HepG2 (cell line): Measurements from ENCODE around the gene HSP90AB1. TPM values are rescaled to one million over a fixed set of nuclear protein-coding genes. Genes with fewer than 3 reads are reported as not detected.

Source experiments
- FOXP1 ChIP-seq, 2 experiments: fragments of 450-650 bp in 1 of 2; IDR thresholded peaks; 2 replicates each; pipeline ENCODE4 v1.6.1; 2017 to 2018; ENCODE audit warnings: antibody characterized with exemption in 1 of 2
- NFYB ChIP-seq: sonication (generic); formaldehyde crosslinking; IDR thresholded peaks from 2 replicates; pipeline ENCODE4 v1.4.0; 2020; ENCODE audit warnings: missing genetic modification reagents
- POGZ ChIP-seq: sonication (generic); formaldehyde crosslinking; IDR thresholded peaks from 2 replicates; pipeline ENCODE4 v1.4.0; 2020; ENCODE audit warnings: mild to moderate bottlenecking, missing genetic modification reagents
- SUZ12 ChIP-seq: fragments of 150-350 bp; IDR thresholded peaks from 2 replicates; pipeline ENCODE4 v1.6.1; 2014; ENCODE audit warnings: low read depth, low read length
- TCF12 ChIP-seq, 2 experiments: fragments of 450-650 bp in 1 of 2; sonication (generic) in 1 of 2; formaldehyde crosslinking in 1 of 2; IDR thresholded peaks; 2 replicates each; pipeline versions ENCODE4 v1.6.1 to v1.8.0; 2017 to 2022; ENCODE audit warnings: antibody characterized with exemption in 1 of 2, mild to moderate bottlenecking in 1 of 2, missing genetic modification reagents in 1 of 2, moderate library complexity in 1 of 2
- TMF1 ChIP-seq: sonication (generic); formaldehyde crosslinking; IDR thresholded peaks from 2 replicates; pipeline ENCODE4 v1.8.1; 2022; ENCODE audit warnings: low read depth, missing genetic modification reagents
- ZFP37 ChIP-seq: sonication (generic); formaldehyde crosslinking; IDR thresholded peaks from 2 replicates; pipeline ENCODE4 v1.4.0; 2020; ENCODE audit warnings: missing genetic modification reagents, borderline replicate concordance
- ZNF101 ChIP-seq: sonication (generic); formaldehyde crosslinking; IDR thresholded peaks from 2 replicates; pipeline ENCODE4 v1.4.0; 2020; ENCODE audit warnings: mild to moderate bottlenecking, low read depth, missing genetic modification reagents, borderline replicate concordance
- ZNF225 ChIP-seq: sonication (generic); formaldehyde crosslinking; IDR thresholded peaks from 2 replicates; pipeline ENCODE4 v1.4.0; 2020; ENCODE audit warnings: mild to moderate bottlenecking, missing genetic modification reagents
- ZNF331 ChIP-seq: sonication (generic); formaldehyde crosslinking; IDR thresholded peaks from 2 replicates; pipeline ENCODE4 v1.4.0; 2020; ENCODE audit warnings: missing genetic modification reagents
- ZNF652 ChIP-seq: IDR thresholded peaks from 2 replicates; pipeline ENCODE4 v1.6.1; 2016; ENCODE audit warnings: low read depth, borderline replicate concordance
- ZNF775 ChIP-seq: sonication (generic); formaldehyde crosslinking; IDR thresholded peaks from 2 replicates; pipeline ENCODE4 v1.4.0; 2020; ENCODE audit warnings: missing genetic modification reagents, mild to moderate bottlenecking, moderate library complexity, borderline replicate concordance
- polyA plus RNA-seq, 8 experiments: library from polyadenylated mRNA; depleted of rRNA in 3 of 8; stranded (reverse) in 7 of 8; unstranded in 1 of 8; fragments of >200 nt; fragmentation: Illumina TruSeq in 4 of 8; extraction: Trizol in 4 of 8; gene quantifications; 2 replicates each; pipeline versions ENCODE4 v1.2.1 to v1.2.3, GENCODE V29; 2011 to 2016; ENCODE audit warnings: low read depth in 4 of 8, missing spikeins in 1 of 8, mixed read lengths in 1 of 8; ENCODE audit not compliant: insufficient read depth in 1 of 8
- total RNA-seq, 5 experiments: library from RNA; depleted of rRNA; stranded (reverse); fragments of >200 nt; fragmentation: Illumina TruSeq; extraction: Trizol; gene quantifications; 2 replicates each; pipeline ENCODE4 v1.2.3, GENCODE V29; 2016; ENCODE audit warnings: low read depth in 1 of 5
- TF ChIP-seq, protein P1 (sequence below): sonication (generic); formaldehyde crosslinking; IDR thresholded peaks from 2 replicates; pipeline ENCODE4 v1.4.0; 2020; ENCODE audit warnings: missing genetic modification reagents
- TF ChIP-seq, protein P2 (sequence below): sonication (generic); formaldehyde crosslinking; IDR thresholded peaks from 2 replicates; pipeline ENCODE4 v1.5.1; 2020; ENCODE audit warnings: missing genetic modification reagents, mild to moderate bottlenecking, borderline replicate concordance
- TF ChIP-seq, protein P3 (sequence below): sonication (generic); formaldehyde crosslinking; IDR thresholded peaks from 2 replicates; pipeline ENCODE4 v1.5.0; 2020; ENCODE audit warnings: mild to moderate bottlenecking, missing genetic modification reagents
- TF ChIP-seq, protein P4 (sequence below): sonication (generic); formaldehyde crosslinking; IDR thresholded peaks from 2 replicates; pipeline ENCODE4 v1.8.1; 2022; ENCODE audit warnings: low read depth, mild to moderate bottlenecking, missing genetic modification reagents
- TF ChIP-seq, protein P5 (sequence below): fragments of 450-650 bp; IDR thresholded peaks from 2 replicates; pipeline ENCODE4 v1.6.1; 2017; ENCODE audit warnings: mild to moderate bottlenecking

Gene HSP90AB1
- total and polyA plus RNA-seq, 2 of the 13 experiments (the other 11 are each of a cell fraction or from before 2014, with no cell fraction given), result 1,325 to 1,472 TPM

DNA sequence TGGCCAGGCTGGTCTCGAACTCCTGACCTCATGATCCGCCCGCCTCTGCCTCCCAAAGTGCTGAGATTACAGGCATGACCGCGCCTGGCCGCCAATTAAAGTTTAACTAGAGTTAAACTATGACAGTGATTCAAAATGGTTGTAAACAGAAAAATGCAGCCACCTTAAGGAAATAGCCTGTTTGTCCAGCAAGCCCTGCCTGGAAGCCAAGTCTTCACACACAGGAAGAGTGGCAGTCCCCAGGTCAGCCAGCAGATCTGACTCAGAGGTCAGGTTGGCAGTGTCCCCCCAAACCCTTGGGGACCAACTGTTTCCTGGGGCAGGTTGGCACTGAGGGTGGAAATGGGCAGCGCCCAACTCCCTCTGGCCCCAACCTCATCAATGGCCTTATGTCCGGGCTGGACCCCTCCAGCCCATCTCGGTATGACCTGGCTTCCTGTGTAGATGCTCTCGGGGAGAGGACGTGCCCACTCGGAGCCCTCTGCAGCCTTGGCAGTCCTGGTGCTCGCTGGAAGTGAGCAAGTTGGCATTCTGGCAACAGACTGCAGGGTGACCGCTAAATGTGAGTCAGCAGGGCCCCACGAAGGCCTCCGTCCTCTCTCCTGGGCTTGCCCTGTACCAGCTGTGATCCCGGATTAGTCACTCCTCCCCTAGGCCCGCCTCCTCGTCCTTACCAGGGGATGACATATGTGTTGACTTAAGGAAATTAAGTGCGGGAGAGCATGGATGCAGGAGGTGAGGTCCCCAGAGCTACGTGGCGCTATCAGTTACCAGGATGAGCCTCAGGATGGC, 9.7 kb upstream of the HSP90AB1 start (continued):
- TF ChIP-seq, protein P1, sequence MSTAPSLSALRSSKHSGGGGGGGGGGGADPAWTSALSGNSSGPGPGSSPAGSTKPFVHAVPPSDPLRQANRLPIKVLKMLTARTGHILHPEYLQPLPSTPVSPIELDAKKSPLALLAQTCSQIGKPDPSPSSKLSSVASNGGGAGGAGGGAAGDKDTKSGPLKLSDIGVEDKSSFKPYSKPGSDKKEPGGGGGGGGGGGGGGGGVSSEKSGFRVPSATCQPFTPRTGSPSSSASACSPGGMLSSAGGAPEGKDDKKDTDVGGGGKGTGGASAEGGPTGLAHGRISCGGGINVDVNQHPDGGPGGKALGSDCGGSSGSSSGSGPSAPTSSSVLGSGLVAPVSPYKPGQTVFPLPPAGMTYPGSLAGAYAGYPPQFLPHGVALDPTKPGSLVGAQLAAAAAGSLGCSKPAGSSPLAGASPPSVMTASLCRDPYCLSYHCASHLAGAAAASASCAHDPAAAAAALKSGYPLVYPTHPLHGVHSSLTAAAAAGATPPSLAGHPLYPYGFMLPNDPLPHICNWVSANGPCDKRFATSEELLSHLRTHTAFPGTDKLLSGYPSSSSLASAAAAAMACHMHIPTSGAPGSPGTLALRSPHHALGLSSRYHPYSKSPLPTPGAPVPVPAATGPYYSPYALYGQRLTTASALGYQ (CRISPR knock-in tag), result no peak
- TF ChIP-seq ZNF775 (no peak), ZNF101 (CRISPR knock-in tag) (no peak), ZNF331 (CRISPR knock-in tag) (peak; percentile 45), TCF12 (IDR thresholded peaks at IDR 0.05) (no peak), TCF12 (CRISPR knock-in tag; IDR thresholded peaks at IDR 0.05) (no peak), ZFP37 (no peak), TMF1 (CRISPR knock-in tag) (no peak), ZNF225 (CRISPR knock-in tag) (no peak), ZNF652 (CRISPR knock-in tag) (no peak), SUZ12 (no peak), POGZ (CRISPR knock-in tag) (peak; percentile 35; the same call in 1 of the 2 replicates), FOXP1 (IDR thresholded peaks at IDR 0.05) (no peak), FOXP1 (CRISPR knock-in tag; IDR thresholded peaks at IDR 0.05) (peak; percentile 57; the same call in 1 of the 2 replicates), NFYB (CRISPR knock-in tag) (peak; percentile 34; the same call in 1 of the 2 replicates)
- TF ChIP-seq, protein P2, sequence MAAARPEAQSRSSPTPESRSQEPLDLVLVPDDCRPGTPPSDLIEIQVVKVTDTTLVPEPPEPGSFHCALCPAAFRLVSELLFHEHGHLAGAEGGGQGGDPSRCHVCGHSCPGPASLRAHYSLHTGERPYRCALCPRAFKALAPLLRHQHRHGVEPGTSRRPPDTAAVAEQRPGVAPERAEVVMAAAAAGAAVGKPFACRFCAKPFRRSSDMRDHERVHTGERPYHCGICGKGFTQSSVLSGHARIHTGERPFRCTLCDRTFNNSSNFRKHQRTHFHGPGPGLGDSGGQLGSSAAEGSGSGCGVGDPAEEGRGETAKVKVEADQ, result no peak
- TF ChIP-seq, protein P3, sequence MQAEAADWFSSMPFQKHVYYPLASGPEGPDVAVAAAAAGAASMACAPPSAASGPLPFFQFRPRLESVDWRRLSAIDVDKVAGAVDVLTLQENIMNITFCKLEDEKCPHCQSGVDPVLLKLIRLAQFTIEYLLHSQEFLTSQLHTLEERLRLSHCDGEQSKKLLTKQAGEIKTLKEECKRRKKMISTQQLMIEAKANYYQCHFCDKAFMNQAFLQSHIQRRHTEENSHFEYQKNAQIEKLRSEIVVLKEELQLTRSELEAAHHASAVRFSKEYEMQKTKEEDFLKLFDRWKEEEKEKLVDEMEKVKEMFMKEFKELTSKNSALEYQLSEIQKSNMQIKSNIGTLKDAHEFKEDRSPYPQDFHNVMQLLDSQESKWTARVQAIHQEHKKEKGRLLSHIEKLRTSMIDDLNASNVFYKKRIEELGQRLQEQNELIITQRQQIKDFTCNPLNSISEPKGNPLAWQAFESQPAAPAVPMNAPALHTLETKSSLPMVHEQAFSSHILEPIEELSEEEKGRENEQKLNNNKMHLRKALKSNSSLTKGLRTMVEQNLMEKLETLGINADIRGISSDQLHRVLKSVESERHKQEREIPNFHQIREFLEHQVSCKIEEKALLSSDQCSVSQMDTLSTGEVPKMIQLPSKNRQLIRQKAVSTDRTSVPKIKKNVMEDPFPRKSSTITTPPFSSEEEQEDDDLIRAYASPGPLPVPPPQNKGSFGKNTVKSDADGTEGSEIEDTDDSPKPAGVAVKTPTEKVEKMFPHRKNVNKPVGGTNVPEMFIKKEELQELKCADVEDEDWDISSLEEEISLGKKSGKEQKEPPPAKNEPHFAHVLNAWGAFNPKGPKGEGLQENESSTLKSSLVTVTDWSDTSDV (CRISPR knock-in tag), result no peak
- TF ChIP-seq, protein P4, sequence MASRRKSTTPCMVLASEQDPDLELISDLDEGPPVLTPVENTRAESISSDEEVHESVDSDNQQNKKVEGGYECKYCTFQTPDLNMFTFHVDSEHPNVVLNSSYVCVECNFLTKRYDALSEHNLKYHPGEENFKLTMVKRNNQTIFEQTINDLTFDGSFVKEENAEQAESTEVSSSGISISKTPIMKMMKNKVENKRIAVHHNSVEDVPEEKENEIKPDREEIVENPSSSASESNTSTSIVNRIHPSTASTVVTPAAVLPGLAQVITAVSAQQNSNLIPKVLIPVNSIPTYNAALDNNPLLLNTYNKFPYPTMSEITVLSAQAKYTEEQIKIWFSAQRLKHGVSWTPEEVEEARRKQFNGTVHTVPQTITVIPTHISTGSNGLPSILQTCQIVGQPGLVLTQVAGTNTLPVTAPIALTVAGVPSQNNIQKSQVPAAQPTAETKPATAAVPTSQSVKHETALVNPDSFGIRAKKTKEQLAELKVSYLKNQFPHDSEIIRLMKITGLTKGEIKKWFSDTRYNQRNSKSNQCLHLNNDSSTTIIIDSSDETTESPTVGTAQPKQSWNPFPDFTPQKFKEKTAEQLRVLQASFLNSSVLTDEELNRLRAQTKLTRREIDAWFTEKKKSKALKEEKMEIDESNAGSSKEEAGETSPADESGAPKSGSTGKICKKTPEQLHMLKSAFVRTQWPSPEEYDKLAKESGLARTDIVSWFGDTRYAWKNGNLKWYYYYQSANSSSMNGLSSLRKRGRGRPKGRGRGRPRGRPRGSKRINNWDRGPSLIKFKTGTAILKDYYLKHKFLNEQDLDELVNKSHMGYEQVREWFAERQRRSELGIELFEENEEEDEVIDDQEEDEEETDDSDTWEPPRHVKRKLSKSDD (CRISPR knock-in tag), result no peak
- TF ChIP-seq, protein P5, sequence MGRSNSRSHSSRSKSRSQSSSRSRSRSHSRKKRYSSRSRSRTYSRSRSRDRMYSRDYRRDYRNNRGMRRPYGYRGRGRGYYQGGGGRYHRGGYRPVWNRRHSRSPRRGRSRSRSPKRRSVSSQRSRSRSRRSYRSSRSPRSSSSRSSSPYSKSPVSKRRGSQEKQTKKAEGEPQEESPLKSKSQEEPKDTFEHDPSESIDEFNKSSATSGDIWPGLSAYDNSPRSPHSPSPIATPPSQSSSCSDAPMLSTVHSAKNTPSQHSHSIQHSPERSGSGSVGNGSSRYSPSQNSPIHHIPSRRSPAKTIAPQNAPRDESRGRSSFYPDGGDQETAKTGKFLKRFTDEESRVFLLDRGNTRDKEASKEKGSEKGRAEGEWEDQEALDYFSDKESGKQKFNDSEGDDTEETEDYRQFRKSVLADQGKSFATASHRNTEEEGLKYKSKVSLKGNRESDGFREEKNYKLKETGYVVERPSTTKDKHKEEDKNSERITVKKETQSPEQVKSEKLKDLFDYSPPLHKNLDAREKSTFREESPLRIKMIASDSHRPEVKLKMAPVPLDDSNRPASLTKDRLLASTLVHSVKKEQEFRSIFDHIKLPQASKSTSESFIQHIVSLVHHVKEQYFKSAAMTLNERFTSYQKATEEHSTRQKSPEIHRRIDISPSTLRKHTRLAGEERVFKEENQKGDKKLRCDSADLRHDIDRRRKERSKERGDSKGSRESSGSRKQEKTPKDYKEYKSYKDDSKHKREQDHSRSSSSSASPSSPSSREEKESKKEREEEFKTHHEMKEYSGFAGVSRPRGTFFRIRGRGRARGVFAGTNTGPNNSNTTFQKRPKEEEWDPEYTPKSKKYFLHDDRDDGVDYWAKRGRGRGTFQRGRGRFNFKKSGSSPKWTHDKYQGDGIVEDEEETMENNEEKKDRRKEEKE, result no peak
